HG03432 (cell line): ENCODE measurements around the gene LEFTY1.
A peak's percentile ranks its signal among the peaks of the same experiment; 100 is the strongest.

Source experiments
- ATAC-seq: cut with Tn5 transposase; IDR thresholded peaks from one replicate; pipeline ENCODE4 v1.9.1; 2021; ENCODE audit warnings: mild to moderate bottlenecking, moderate library complexity; ENCODE audit not compliant: unreplicated experiment

LEFTY1 gene

DNA sequence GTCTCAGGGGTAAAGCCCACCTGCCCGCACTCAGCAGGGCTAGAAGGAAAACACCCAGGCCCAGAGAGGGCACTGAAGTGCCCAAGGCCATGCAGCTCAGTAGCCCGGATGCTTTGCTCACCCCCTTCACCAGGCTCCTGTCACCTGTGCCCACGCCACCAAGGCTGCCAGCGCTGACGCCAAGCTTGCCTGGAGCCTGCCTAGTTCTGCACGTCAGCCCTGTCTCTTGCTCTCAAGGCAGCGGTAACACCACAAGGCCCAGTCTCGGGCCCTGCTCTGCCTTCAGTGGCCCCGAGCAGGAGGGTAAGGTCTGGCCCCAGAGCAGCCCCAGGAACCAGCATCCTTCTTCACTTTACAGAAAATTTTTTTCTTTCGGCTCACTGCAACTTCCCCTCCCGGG lies 14.5 kb downstream of the LEFTY1 start:
- ATAC-seq, result no peak

DNA sequence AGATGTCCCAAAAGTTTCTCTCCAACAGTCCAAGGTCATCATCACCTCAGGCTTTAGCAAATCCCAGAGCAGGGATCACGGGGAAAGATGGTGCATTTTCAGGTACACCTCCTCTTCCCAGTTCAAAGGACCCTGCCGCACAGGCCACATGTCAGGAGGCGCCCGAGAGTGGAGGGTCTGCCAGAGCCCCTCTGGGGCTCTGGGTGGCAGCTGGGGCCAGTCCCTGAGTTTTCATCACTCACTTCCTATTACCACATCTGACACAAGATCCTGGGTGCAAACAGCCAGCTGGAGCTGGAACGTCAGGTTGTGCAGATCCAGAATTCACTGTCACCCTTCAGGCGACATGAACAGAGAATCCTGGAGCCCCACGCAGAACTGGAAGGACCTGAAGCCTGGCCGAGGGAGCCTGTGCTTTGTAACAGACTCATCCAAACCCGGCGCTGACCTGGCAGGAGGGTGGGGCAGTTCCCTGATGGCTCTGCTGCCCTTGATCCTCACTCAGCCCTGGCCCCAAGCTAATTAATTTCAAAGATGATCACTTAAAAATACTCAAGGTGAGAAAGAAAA lies 15.6 kb downstream of the LEFTY1 start:
- ATAC-seq, result no peak

DNA sequence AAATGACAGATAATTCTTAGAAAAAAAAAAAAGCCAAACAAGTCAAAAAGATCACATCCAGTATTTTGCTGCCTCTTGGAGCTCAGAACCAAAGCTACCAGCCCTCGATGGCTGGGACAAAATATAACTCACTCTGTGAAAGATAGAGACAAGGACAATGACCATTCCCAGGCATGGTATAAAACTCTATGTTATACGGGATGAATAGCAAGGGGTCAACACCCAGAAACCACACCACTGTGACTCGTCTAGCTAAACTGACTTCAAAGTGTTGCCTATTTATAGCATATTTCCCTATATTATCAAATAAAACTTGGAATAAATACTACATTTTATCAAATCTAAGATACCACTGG lies 16.9 kb downstream of the LEFTY1 start:
- no peak for ATAC-seq

DNA sequence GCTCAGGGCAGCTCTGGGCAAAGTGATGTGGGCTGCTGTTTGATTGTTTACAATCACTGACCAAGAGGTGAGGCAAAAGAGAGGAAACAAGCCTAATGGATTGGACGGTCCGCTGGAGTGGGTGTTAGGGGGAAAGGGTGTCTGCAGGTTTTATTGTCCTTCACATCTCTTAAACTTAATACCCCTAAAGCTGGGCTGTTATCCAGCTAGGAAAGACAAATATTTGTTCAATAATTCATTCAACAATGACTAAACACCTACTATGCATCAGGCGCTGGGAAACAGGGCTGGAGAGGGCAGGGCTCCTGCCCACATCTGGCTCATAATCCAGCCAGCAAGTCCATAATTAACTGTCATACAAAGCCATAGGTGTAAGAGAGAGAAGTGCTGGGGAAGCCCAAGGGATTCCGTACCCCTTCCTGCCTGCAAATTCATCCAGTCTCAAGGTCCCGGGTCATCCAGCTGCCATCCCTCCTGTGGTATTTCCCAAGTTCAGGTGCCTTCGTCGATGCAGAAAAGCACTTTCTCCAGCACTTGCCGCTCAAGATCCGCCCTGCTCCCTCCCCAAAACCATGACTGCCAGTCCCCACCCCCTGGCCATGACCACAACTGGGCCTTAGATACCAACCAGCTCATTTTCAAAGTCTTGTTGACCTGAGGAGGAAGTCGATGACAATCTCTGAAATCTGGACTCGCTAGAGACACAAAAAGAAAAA lies 17.4 kb downstream of the LEFTY1 start:
- ATAC-seq, result no peak

DNA sequence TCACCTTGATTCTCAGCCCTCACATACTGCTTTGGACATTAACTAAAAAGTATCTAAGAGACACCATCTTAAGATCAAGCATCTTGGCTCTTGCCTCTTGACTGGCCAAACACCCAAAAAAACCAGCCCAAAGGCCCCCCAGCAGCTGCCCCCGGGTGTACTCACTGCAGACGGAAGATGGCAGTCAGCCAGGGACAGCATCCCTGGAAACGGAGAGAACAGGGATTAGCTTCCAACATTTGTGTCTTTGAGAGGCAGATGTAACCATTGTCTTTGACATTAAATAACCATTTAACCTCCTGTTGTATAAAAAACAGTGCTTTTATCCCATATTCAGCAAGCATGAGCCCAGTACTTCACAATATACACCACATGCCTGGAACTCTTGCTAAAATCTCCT lies 18.0 kb downstream of the LEFTY1 start:
- no peak for ATAC-seq

DNA sequence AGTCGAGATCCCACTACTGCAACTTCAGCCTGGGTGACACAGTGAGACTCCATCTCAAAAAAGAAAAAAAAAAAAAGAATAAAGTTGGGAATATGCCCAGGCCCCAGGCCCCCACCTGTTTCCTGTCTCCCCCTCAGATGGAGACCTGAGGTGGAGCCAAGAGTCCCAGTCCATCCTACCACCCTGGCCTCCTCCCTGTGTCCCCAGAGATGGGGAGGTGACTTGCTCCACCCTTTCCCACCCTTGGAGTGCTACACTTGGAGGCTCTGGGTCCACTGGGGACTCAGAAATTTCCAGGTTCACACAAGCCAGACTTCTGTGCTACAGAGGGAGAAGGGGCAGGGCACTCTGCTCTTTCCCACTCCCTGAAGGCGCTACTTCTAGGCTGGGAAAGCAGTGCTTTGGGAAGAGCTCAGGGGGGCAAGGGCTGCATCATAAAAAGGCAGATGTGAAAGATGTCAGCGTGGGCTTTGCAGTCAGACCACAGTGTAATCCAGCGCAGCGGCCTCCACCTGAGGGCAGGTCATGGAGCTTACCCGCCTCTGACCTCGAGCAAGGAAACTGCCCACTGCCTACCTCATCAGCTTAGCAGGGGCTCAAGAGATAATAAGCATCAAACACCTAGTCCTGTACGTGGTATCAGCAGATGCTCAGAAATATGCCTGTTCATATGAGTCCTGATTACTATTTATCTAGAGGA lies 20.2 kb downstream of the LEFTY1 start:
- ATAC-seq, result no peak

DNA sequence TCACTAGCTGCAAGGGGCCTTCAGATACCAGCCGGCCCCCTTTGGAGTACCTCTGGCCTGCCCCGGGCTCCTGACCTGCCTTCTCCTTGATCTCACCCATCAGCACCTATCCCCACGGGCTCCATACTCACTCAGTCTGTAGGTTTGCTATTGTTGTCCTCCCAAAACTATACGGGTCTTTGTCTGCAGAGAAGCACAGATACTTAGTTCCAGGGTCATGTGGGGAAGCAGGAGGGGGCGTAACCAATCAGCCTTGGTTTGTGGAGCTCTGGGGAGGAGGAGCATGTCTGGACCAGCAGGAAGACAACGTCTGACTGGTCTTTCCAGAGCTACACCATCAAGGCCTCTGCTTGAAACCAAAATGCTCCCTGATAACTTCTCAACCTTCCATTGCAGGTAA lies 22.0 kb downstream of the LEFTY1 start:
- no peak for ATAC-seq

DNA sequence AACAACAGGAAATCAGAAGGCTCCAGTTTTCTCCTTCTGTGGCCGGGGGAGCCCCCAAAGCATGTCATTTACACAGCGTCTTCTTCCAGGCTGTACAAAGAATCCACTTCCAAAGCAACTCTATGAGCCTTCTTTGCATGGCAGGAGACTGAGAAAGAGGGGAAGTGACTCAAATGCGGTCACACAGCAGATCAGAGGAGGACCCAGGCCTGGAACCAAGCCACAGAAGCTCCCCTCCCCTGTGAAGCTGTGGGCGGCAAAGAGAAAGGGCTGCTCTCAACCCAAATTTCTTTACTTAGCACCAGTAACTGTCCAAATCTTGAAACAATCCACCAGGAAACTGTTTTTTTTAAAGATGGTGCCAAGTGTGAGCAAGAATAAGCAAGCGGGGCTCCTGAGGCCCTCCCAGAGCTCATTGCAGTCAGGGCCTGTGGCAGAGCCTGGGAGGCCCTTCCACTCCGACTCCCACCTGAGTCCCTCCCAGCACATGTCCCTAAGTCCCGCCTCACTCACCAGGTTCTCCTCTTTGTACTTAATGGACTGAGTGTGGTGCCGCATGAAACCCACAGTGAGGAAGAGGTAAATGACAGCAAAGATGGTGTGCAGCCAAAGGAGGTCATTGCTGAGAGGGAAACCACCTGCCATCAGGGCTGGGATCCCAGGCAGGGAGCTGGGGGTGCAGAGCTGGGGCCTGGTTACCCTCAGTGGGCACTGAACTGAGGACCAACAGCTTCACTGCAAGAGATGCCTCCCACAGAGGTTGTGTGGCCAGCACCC lies 22.7 kb downstream of the LEFTY1 start:
- ATAC-seq, result peak; percentile 79

DNA sequence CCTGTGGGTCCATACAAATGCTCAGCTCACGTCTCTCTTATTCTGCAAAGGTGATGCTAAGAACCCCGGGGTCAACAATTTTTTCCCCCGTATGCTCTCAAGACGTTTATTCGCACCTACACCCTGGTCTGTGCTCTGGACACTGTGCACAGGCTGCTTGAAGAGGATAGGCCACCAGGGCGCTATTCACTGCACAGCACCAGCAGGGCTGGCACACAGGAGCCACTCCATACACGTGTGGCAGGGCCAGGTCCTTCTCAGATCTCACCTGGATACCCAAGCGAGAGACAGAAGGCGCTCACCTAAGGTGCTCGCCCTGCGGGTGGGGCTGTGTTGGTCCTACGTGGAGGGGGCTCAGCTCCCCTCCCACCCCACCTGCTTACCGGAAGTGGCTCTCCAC lies 23.4 kb downstream of the LEFTY1 start:
- ATAC-seq, result no peak

DNA sequence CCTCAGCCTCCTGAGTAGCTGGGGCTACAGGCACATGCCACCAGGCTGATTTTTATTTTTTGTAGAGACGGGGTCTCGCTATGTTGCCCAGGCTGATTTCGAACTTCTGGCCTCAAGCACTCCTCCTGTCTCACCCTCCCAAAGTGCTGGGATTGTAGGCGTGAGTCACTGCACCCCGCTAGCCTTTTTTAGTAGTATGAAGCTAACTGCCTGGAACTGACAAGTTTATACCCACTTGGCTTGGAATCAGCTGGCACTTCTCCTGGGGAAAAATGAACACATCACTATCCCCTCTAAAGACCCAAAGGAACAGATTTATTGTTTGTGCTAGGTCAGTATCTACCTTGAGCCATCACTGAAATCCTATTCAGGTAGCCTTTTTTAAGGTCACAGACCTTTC lies 25.8 kb downstream of the LEFTY1 start:
- no peak for ATAC-seq

DNA sequence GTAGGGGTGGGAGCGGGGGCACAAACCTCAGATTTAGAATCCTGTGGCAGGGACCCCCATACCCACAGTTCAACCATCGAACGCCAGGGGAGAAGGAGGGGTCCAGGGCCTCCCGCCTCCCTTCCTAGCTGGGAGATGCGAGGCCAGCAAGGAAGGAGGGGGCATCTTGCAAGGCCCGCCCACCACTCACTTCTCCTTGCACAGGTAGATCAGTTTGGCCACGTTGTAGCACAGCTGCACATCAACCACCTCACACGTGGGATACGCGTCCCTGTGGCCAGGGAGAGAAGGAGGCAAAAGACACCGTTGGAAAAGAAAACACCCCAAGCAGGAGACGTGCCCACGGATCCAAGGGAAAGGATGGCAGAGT lies 26.4 kb downstream of the LEFTY1 start:
- no peak for ATAC-seq

DNA sequence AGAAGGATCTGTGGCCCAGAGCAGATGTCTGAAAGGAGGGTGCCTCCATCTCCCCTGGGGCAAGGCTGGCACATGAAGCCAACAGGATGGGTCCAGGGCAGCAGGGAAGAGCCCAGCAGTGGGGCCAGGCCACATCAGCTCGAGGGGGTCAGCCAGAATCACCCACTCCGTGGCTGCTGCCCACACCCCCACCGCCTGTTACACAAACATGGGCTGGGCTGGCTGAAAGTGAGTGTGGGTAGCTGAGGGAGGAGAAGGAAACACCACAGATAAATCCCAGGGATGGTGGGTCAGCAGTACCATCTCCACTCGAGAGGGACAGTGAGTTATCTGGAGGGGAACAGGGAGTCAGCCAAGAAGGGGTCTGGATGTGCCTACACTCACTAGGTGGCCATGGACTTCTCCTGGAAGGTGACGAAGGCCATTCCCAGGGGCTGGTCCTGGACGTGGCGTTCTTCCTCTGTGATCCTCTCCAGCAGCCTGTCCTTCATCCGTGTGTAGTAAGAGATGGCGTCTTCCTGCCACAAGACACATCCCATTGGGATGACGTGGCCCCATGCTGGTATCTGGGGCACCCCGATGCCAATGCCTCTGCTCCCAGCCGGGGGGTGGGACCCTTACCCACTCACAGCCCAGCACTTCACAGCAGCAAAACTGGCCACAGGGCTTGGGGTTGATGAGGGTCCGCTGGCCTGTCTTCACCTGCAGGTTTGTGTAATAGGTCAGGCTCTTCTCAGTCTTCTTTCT lies 26.9 kb downstream of the LEFTY1 start:
- no peak for ATAC-seq

DNA sequence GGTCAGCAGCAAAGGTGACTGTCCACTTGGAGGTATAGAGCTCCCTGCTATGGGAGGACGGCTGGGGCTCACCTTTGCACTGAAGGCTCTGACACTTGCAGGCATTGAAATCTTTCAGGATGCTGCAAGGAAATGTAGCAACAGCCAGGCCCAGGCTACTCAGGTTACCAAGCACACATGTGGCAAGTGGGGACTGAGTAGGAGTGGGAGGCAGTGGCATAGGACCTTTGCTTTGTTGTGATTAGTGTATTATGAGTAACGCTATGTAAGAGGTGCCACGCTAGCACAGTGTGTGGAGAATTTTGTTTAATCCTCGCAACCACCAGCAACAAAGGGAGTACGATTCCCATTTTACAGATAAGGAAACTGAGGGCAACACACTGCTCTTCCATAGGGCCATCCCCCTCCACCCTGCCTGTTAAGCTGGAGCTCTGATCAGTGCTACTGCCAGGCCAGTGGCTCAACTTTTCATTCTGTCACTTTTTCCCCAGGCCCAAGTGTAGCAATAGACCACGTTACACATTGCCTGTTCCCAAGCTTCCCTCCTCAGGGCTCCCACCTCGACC lies 28.0 kb downstream of the LEFTY1 start:
- ATAC-seq, result no peak

DNA sequence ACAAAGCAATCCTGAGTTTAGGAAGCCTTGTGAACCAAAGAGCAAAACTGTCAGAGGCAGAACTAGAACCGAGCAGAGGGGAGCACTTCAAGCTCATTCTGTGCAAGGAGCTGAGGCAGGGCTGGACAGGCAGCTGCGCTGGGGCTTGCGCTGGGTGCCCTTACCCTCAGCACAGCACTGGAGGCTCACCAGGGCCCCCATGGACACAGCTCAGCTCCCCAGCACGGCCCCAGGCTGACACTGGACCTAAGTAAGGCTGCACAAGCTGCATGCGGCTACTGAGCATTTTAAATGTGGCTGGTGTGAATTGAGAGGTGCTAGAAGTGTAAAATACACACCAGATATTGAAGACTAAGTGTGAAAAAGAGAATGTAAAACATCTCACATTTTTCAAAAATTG lies 28.8 kb downstream of the LEFTY1 start:
- no peak for ATAC-seq

DNA sequence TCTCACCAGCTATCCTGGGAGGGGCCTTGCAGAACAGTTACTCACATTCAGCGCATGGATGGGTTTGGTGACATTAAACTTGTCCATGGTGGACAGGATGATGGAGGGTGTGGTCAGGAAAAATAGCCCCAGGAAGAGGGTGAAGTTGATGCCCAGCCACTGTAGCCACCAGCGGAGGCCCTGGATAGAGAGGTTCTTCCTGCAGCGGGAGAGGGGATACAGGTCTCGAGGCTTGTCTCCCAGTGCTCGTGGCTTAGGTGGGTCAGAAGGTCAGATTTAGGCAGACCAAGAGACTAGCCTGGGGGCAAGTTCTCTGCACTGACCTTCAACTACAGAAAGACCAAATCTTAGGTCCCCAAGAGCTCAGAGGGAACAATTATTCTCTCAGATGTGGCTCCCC lies 29.8 kb downstream of the LEFTY1 start:
- ATAC-seq, result no peak

DNA sequence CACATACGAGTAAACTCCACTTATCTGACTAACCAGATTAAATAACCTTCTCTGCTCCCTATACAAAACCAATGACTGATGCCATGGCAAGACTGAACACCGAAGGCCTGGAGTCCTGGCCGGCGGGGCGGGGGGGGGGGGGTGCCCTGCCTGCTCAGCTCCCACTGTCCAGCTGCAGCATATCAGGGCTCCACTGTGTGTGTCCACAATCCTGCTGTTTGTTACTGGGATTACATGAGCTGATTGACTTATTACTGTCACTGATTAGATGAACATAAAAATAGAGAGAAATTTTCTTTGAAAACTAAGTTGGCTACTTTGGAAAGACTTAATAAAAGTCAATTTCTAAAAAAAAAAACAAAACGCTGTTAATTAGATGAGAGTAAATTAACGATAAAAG lies 31.7 kb downstream of the LEFTY1 start:
- ATAC-seq, result no peak

DNA sequence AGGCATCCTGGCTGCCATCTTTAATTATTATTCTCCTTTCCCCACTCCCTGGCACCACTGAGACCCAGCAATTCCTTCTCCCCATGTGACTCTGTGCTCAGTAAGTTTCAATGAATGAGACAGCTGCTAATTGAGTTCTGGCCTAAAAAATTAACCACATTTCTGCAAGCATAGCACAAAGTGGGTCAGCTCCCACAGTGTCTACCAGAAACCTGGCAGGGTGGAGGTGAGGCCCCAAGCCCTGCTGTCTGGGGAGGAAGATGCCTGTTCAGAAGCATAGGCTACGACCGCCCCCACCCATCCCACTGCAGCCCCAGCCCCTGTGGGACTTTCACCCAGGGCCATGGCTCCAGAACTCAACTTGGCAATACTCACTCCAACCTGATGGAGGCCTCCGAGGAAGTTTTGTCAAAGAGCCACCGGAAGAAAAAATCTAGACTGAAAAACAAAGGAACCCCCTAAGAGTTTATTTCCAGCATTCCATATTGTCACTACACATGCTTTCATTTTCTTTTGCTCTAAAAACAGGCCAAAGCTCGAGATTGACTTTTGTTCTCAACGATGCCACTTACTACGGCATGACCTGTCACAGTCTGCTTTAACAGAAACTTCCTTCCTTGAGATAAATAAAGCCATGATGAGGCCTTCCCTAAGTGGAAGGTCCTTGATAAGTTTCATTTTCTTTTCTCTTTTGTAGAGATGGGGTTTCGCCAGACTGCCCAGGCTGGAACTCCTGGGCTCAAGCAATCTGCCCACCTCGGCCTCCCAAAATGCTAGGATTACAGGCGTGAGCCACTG lies 33.2 kb downstream of the LEFTY1 start:
- no peak for ATAC-seq

DNA sequence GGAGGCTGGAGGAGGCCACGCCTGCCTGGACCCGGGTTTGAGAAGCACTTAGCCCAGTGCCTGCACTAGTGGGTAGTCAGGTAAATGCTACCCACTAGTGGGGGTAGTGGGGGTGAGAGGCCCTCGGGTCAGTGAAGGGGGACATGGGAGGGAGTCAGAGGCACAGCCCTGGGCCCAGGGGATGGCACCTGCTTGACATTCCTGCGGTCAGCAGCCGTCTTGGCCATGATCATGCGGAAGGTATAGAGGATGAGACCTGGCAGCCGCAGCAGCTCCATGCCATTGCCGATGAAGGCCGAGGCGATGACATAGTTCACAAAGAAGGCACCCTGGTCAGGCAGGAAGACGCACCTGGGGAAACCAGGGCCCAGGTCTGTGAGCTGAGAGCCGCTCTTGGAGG lies 35.5 kb downstream of the LEFTY1 start:
- ATAC-seq, result no peak

DNA sequence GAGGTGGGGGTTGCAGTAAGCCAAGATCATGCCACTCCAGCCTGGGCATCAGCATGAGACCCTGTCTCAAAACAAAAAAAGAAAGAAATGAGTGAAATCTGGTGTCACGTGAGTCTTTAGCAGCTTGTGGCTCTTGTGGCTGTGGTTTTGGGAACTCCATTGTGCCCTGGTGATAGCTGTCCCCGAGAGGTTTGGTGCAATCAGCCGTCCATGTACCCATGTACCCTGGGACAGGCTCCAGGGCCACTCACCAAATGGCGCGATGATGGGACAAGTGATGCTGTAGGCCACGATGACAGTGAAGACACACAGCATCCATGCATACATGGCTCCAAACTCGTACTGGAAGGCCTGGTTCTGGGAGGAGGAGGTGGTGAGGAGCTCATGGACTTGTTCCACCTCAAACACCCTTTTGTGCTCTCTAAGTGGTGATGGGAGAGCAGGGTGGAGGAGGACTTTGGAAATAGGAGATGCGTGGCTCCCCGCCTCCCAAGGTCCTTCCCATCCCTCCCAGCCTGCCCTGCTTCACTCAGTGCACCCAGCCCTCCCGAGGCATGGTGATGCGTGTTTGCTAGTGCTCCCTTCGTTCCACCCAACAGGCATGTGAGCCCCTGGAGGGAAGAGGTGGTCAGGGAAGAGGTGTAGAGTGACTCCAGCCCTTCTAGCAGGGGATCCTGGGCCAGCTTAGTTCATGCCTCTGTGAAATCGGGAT lies 36.4 kb downstream of the LEFTY1 start:
- no peak for ATAC-seq
